ENCODE results near the gene ALOX5. TPM values are rescaled to one million over a fixed set of nuclear protein-coding genes. Genes with fewer than 3 reads are reported as not detected.
"Not testable (repeated sequence)": the region's sequence is repeated elsewhere in the genome, so short reads cannot be mapped to it uniquely, and the experiment has no call there.

The ALOX5 gene
- total RNA-seq, 1 donor from 2014 or later = 181 TPM

DNA sequence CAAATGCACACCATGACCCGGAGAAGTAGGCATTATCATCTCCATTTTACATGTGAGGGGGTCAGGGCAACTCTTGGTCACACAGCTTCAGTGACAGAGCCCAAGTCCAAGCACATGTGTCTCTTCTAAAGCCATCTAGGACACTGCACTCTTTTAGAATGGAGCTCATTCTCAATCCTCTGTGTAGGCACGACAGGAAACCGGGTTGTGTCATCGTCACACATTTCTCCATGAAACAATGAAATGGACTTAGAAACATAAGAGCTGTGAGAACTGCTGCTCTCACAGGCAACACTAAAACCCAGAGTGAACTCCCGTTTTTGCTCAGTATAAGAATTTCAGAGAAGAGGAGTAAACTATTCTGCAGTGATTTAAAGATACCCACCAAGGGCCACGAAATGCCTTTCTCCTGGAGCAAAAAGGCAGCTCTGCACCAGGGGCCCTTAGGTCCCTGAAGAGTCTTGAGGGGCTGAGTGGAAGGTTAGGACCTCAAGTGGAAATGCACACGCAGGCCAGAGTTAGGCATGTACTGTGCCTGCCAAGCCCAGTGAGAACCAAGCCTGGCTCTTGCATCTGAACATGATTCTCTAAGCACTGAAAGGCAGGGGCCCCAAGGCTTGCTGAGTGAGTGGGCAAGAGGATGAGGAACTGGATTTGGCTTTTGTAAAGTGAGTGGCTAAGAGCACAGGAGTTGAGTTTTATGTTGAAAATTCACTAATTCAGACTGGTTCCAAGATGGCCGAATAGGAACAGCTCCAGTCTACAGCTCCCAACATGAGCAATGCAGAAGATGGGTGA is 13.3 kb downstream of the ALOX5 start:
- H3K4me1 Mint-ChIP-seq = peaks cover 6% of the 10 kb centered on the region
- H3K4me3 Mint-ChIP-seq = no peak overlapping the region
- intact Hi-C loops (cut with micrococcal nuclease) = no loop called here
- no peak for ATAC-seq (ENCODE audit: low read depth)
- no peak overlapping the region for H3K27ac Mint-ChIP-seq
- H3K36me3 Mint-ChIP-seq (ENCODE audit: low read depth) = peaks cover 78% of the 10 kb centered on the region
- H3K27me3 Mint-ChIP-seq = no peaks in the 10 kb centered on the region
- POLR2A ChIA-PET = interaction anchor here (1.5 kb wide), 1 partner anchor 9 kb away, joined by 5 read pairs; no protein-coding TSS in a partner anchor
- CTCF ChIA-PET = no interaction called here
- peaks cover 5% of the 10 kb centered on the region for H3K9me3 Mint-ChIP-seq
- no peak for DNase-seq
- TF ChIP-seq CTCF (IDR thresholded peaks at IDR 0.05) = no peak

DNA sequence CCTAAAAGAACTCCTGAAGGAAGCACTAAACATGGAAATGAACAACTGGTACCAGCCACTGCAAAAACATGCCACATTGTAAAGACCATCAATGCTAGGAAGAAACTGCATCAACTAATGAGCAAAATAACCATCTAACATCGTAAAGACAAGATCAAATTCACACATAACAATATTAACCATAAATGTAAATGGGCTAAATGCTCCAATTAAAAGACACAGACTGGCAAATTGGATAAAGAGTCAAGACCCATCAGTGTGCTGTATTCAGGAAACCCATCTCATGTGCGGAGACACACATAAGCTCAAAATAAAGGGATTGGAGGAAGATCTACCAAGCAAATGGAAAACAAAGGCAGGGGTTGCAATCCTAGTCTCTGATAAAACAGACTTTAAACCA is 15.7 kb downstream of the ALOX5 start:
- H3K36me3 Mint-ChIP-seq (ENCODE audit: low read depth) = peaks cover 71% of the 10 kb centered on the region
- H3K4me1 Mint-ChIP-seq; POLR2A ChIA-PET; intact Hi-C loops (cut with micrococcal nuclease); H3K9me3 Mint-ChIP-seq; DNase-seq; H3K27ac Mint-ChIP-seq; H3K4me3 Mint-ChIP-seq; CTCF ChIA-PET; H3K27me3 Mint-ChIP-seq; ATAC-seq (ENCODE audit: low read depth): not testable (repeated sequence)

DNA sequence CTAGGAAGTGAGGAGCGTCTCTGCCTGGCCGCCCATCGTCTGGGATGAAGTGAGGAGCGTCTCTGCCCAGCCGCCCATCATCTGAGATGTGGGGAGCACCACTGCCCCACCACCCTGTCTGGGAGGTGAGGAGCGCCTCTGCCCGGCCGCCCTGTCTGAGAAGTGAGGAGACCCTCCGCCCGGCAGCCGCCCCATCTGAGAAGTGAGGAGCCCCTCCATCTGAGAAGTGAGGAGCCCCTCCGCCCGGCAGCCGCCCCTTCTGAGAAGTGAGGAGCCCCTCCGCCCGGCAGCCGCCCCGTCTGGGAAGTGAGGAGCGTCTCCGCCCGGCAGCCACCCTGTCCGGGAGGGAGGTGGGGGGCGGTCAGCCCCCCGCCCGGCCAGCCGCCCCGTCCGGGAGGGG is 17.6 kb downstream of the ALOX5 start:
- not testable (repeated sequence) for H3K4me3 Mint-ChIP-seq

GRCh38 chr10:45395554-45395953 is 21.5 kb downstream of the ALOX5 start:
- Mint-ChIP-seq H3K4me3 (no peak overlapping the region), H3K27ac (no peak overlapping the region), H3K27me3 (no peaks in the 10 kb centered on the region), H3K9me3 (peaks cover 7% of the 10 kb centered on the region), H3K4me1 (peaks cover 4% of the 10 kb centered on the region), H3K36me3 (ENCODE audit: low read depth) (peaks cover 71% of the 10 kb centered on the region)
- CTCF ChIA-PET = no interaction called here
- intact Hi-C loops (cut with micrococcal nuclease) = no loop called here
- POLR2A ChIA-PET = no interaction called here
- ATAC-seq (ENCODE audit: low read depth) (no peak), DNase-seq (no peak)
- no peak for TF ChIP-seq CTCF (IDR thresholded peaks at IDR 0.05)

More for the DNA sequence above, 17.6 kb downstream of the ALOX5 start:
- H3K36me3 Mint-ChIP-seq (ENCODE audit: low read depth) = peaks cover 71% of the 10 kb centered on the region
- H3K27ac Mint-ChIP-seq; H3K4me1 Mint-ChIP-seq; intact Hi-C loops (cut with micrococcal nuclease); H3K9me3 Mint-ChIP-seq; H3K27me3 Mint-ChIP-seq; DNase-seq; CTCF ChIA-PET; POLR2A ChIA-PET; ATAC-seq (ENCODE audit: low read depth): not testable (repeated sequence)

DNA sequence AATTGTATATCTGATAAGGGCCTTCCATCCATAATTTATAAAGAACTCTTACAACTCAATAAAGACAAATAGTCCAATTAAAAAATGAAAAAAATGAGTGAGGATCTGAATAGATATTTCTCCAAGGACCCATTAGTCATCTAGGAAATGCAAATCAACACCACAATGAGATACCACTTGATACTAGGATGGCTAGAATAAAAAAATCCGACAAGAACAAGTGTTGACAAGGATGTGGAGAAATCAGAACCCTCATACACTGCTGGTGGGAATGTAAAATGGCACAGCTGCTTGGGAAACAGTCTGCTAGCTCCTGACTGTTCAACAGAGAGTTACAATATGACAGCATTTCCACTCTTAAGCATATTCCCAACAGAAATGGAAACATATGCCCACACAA is 24.6 kb downstream of the ALOX5 start:
- peaks cover 6% of the 10 kb centered on the region for H3K9me3 Mint-ChIP-seq
- POLR2A ChIA-PET = no interaction called here
- H3K36me3 Mint-ChIP-seq (ENCODE audit: low read depth) = peaks cover 82% of the 10 kb centered on the region
- H3K27me3 Mint-ChIP-seq = no peaks in the 10 kb centered on the region
- no peak overlapping the region for H3K27ac Mint-ChIP-seq
- no peak for TF ChIP-seq CTCF (IDR thresholded peaks at IDR 0.05)
- H3K4me3 Mint-ChIP-seq = no peak overlapping the region
- intact Hi-C loops (cut with micrococcal nuclease) = no loop called here
- DNase-seq (no peak), ATAC-seq (ENCODE audit: low read depth) (no peak)
- peaks cover 24% of the 10 kb centered on the region for H3K4me1 Mint-ChIP-seq
- CTCF ChIA-PET = no interaction called here

- no peak for ATAC-seq (ENCODE audit: low read depth)
- intact Hi-C loops (cut with micrococcal nuclease) = no loop called here
These were observed 25.1 kb downstream of the ALOX5 start for GRCh38 chr10:45399113-45399512.

More at GRCh38 chr10:45399113-45399512, 25.1 kb downstream of the ALOX5 start:
- CTCF ChIA-PET = no interaction called here
- no peak overlapping the region for H3K4me3 Mint-ChIP-seq
- peaks cover 29% of the 10 kb centered on the region for H3K4me1 Mint-ChIP-seq
- no peak overlapping the region for H3K27ac Mint-ChIP-seq
- DNase-seq = no peak
- H3K9me3 Mint-ChIP-seq = peaks cover 6% of the 10 kb centered on the region
- H3K27me3 Mint-ChIP-seq = no peaks in the 10 kb centered on the region
- POLR2A ChIA-PET = no interaction called here
- peaks cover 83% of the 10 kb centered on the region for H3K36me3 Mint-ChIP-seq (ENCODE audit: low read depth)
- TF ChIP-seq CTCF (IDR thresholded peaks at IDR 0.05) = no peak

Measured in activated B cell treated with CpG ODN at 0.5 μM for 24 hours (primary cell).